K562 (cell line): ENCODE data around the gene ZNF736. TPM values are rescaled to one million over a fixed set of nuclear protein-coding genes. Genes with fewer than 3 reads are reported as not detected.

Source experiments
- ATAC-seq: fragments of 200-7000 bp; cut with Tn5 transposase; 3 replicates; pipeline ENCODE4 v1.9.1; 2020; ENCODE audit warnings: moderate library complexity
- BruUV-seq: library from RNA; stranded (reverse); fragments of 400-500 nt; replicated peaks from 2 replicates; lab custom pipeline; 2021; lab: Mats Ljungman, UMichigan
- CTCF ChIA-PET: fragments of 300-600 bp; formaldehyde crosslinking; extraction: SDS; loops from one replicate; lab custom pipeline; 2021; ENCODE audit warnings: low intra/inter-chr PET ratio; lab: Yijun Ruan, JAX
- POLR2A ChIA-PET: fragments of 300-600, 350-650 bp; sonication (Branson Sonifier 250); formaldehyde crosslinking; extraction: SDS; loops from one replicate; lab custom pipeline; 2021; ENCODE audit warnings: antibody characterized with exemption, inconsistent platforms; lab: Yijun Ruan, JAX
- DNase-seq, 4 experiments: peaks; one replicate each; pipeline versions ENCODE4 v3.0.0 to v3.0.0-alpha.2; 2011 to 2018; ENCODE audit warnings: low spot score in 3 of 4, mixed read lengths in 3 of 4; ENCODE audit errors: extremely low read depth in 1 of 4
- FAIRE-seq: peaks from 2 replicates; lab custom pipeline; 2011; peaks lifted over from hg19 to GRCh38; lab: Jason Lieb, UNC
- H2AFZ ChIP-seq: 2 replicates; pipeline ENCODE4 v1.6.0; 2011; ENCODE audit warnings: low read depth, low read length, control low read depth, inconsistent platforms
- H3K27ac ChIP-seq: fragments of 200-600 bp; 3 replicates; pipeline ENCODE4 v1.8.0; 2011; ENCODE audit warnings: low read depth, mild to moderate bottlenecking, control low read depth, inconsistent platforms, low read length, moderate library complexity, mixed read lengths; ENCODE audit errors: extremely low read depth
- H3K27me3 ChIP-seq, 2 experiments: fragments of 300-600 bp in 1 of 2; 2 replicates in 1 of 2; 3 replicates in 1 of 2; pipeline versions ENCODE4 v1.6.0 to v1.8.0; 2011; ENCODE audit warnings: inconsistent platforms in 2 of 2, low read length in 2 of 2, mild to moderate bottlenecking in 1 of 2, mixed read lengths in 1 of 2, moderate library complexity in 1 of 2; ENCODE audit not compliant: control insufficient read depth in 2 of 2, insufficient read depth in 2 of 2
- H3K36me3 ChIP-seq: fragments of 300-600 bp; 3 replicates; pipeline ENCODE4 v1.8.0; 2011; ENCODE audit warnings: mild to moderate bottlenecking, low read length, inconsistent platforms; ENCODE audit not compliant: control insufficient read depth, insufficient read depth
- H3K4me1 ChIP-seq, 2 experiments: fragments of 200-600 bp in 1 of 2; replicated peaks in 1 of 2; 2 replicates in 1 of 2; 3 replicates in 1 of 2; pipeline versions ENCODE4 v1.5.1 to v1.8.0; 2011; ENCODE audit warnings: inconsistent platforms in 2 of 2, low read length in 2 of 2, mild to moderate bottlenecking in 1 of 2, mixed read lengths in 1 of 2, moderate library complexity in 1 of 2; ENCODE audit not compliant: control insufficient read depth in 2 of 2, insufficient read depth in 2 of 2
- H3K4me2 ChIP-seq: 2 replicates; pipeline ENCODE4 v1.6.1; 2011; ENCODE audit warnings: low read length, control low read depth, inconsistent platforms, mixed read lengths; ENCODE audit not compliant: insufficient read depth
- H3K4me3 ChIP-seq: fragments of 200-600 bp; sonication (generic), shearing (Covaris generic); 2 replicates; pipeline ENCODE4 v1.5.1; 2016; ENCODE audit warnings: control low read depth, inconsistent platforms
- H3K79me2 ChIP-seq: fragments of 200-600 bp; 3 replicates; pipeline ENCODE4 v1.8.0; 2011; ENCODE audit warnings: low read length, inconsistent platforms; ENCODE audit not compliant: control insufficient read depth, insufficient read depth
- H3K9ac ChIP-seq, 2 experiments: 2 replicates each; pipeline versions ENCODE4 v1.6.0 to v1.6.1; 2011; ENCODE audit warnings: low read depth in 2 of 2, low read length in 2 of 2, control low read depth in 1 of 2, inconsistent platforms in 1 of 2, mild to moderate bottlenecking in 1 of 2, mixed read lengths in 1 of 2; ENCODE audit not compliant: insufficient read depth in 1 of 2
- H3K9me1 ChIP-seq: one replicate; pipeline ENCODE4 v1.6.0; 2011; ENCODE audit warnings: inconsistent platforms, mild to moderate bottlenecking, low read length, moderate library complexity; ENCODE audit not compliant: control insufficient read depth, insufficient read depth
- H3K9me3 ChIP-seq: replicated peaks from 2 replicates; pipeline ENCODE4 v1.5.1; 2011; ENCODE audit warnings: low read depth, low read length, inconsistent platforms; ENCODE audit not compliant: control insufficient read depth, insufficient read depth
- H4K20me1 ChIP-seq: replicated peaks from 2 replicates; pipeline ENCODE4 v1.6.1; 2011; ENCODE audit warnings: low read length, inconsistent platforms, mixed read lengths; ENCODE audit not compliant: control insufficient read depth, insufficient read depth
- CEBPB ChIP-seq: fragments of 450-650 bp; IDR thresholded peaks from 2 replicates; pipeline ENCODE4 v1.6.1; 2016; ENCODE audit warnings: missing genetic modification characterization, missing compliant biosample characterization
- CEBPG ChIP-seq, 3 experiments: fragments of 200-800 bp in 1 of 3; sonication (Bioruptor generic) in 1 of 3; sonication (generic) in 1 of 3; formaldehyde crosslinking in 1 of 3; IDR thresholded peaks in 2 of 3; conservative IDR thresholded peaks in 1 of 3; 2 replicates each; pipeline versions ENCODE4 v1.6.1 to v1.8.0; 2016 to 2022; ENCODE audit warnings: missing compliant biosample characterization in 2 of 3, missing genetic modification characterization in 2 of 3, mild to moderate bottlenecking in 1 of 3, missing genetic modification reagents in 1 of 3
- GATA2 ChIP-seq: sonication (generic); formaldehyde crosslinking; IDR thresholded peaks from 2 replicates; pipeline ENCODE4 v1.4.0; 2020; ENCODE audit warnings: mild to moderate bottlenecking, missing genetic modification reagents
- SNIP1 ChIP-seq: fragments of 450-650 bp; IDR thresholded peaks from 2 replicates; pipeline ENCODE4 v1.7.1; 2017; ENCODE audit warnings: low read depth, mild to moderate bottlenecking
- WGBS: fragments of 100-300 bp; shearing (Covaris generic); methylation state at CpG from one replicate; pipeline ENCODE4 v1.1.6; 2016; ENCODE audit warnings: low coverage, mixed read lengths; ENCODE audit not compliant: insufficient coverage; ENCODE audit errors: missing lambda C conversion rate; 5-methylcytosine and 5-hydroxymethylcytosine counted together
- in situ Hi-C: fragments of 300-500 bp; cut with MboI; formaldehyde crosslinking; loops from 4 replicates; pipeline ENCODE4 v1.15.0; 2018; ENCODE audit warnings: inconsistent platforms, mixed read lengths
- intact Hi-C: fragments of 100-400 bp; cut with micrococcal nuclease; formaldehyde crosslinking; loops from 2 replicates; pipeline ENCODE4 v1.14.2; 2022
- polyA plus RNA-seq, 8 experiments: library from polyadenylated mRNA; depleted of rRNA in 4 of 8; stranded (reverse) in 5 of 8; unstranded in 3 of 8; fragments of >200 nt; fragmentation: Nextera tagmentation in 2 of 8; fragmentation: Illumina TruSeq in 1 of 8; extraction: Ambion mirVana in 2 of 8; extraction: Trizol in 1 of 8; gene quantifications; 2 replicates each; pipeline versions ENCODE4 v1.2.1 to v1.2.3, GENCODE V29; 2011 to 2014; ENCODE audit warnings: inconsistent platforms in 1 of 8, missing spikeins in 1 of 8
- total RNA-seq, 7 experiments: library from RNA; depleted of rRNA in 6 of 7; stranded (reverse); fragments of >200 nt in 6 of 7; fragmentation: Illumina TruSeq in 2 of 7; extraction: Trizol in 2 of 7; gene quantifications; 2 replicates each; pipeline versions ENCODE4 v1.2.1 to v1.2.3, GENCODE V29; 2011 to 2021; ENCODE audit warnings: low replicate concordance in 1 of 7
- TF ChIP-seq, protein P1 (sequence below), 3 experiments: fragments of 200-800 bp in 1 of 3; fragments of 250-450 bp in 1 of 3; fragments of 450-650 bp in 1 of 3; sonication (Bioruptor Pico) in 1 of 3; sonication (Bioruptor generic) in 1 of 3; formaldehyde crosslinking in 1 of 3; IDR thresholded peaks; 2 replicates each; pipeline versions ENCODE4 v1.6.1 to v1.8.0; 2016 to 2022; ENCODE audit warnings: mild to moderate bottlenecking in 2 of 3, missing genetic modification characterization in 2 of 3, missing compliant biosample characterization in 1 of 3, moderate library complexity in 1 of 3

Gene ZNF736
- total and polyA plus RNA-seq, 9 of the 15 experiments (the other 6 are each of a cell fraction or from before 2014, with no cell fraction given), result 2.7 to 15.6 (median 7.6) TPM

DNA sequence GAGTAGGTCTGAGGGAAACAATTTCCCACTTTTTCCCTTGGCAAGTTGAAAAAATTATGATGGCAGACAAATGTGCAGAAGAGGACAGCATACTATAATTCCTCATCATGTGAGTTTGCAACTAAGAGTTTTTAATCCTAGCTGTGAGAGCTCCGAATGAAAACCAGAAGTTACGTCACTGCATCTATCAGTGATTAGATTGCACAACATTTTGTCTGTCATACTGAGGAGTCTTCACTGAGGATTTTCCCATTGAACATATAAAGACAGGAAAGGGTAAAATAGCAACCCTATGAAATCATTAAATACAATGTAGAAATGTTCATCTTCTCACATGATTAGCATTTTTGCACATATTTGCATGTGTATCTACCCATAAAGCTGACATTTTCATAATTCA, 45.8 kb downstream of the ZNF736 start:
- DNase-seq, result no peak
- Histone ChIP-seq H4K20me1 (no peaks in the 10 kb centered on the region), H3K79me2 (no peaks in the 10 kb centered on the region), H3K9ac (no peak overlapping the region), H3K27me3 (no peaks in the 10 kb centered on the region), H3K4me3 (no peak overlapping the region), H3K27ac (no peak overlapping the region), H2AFZ (no peak overlapping the region), H3K4me2 (no peak overlapping the region), H3K4me1 (no peaks in the 10 kb centered on the region), H3K36me3 (no peaks in the 10 kb centered on the region), H3K9me1 (no peaks in the 10 kb centered on the region), H3K9me3 (0 out of 2 replicates have a peak, but pooled peaks cover 3% of the 10 kb centered on the region)
- no TSS peak for BruUV-seq
- CTCF ChIA-PET, result no interaction called here
- FAIRE-seq, result no peak
- in situ Hi-C loops (no loop called here), intact Hi-C loops (no loop called here)
- TF ChIP-seq SNIP1 (no peak), CEBPG (CRISPR knock-in tag; IDR thresholded peaks at IDR 0.05) (no peak), CEBPG (tag; conservative IDR thresholded peaks at IDR 0.05 in 1 of 2, IDR thresholded peaks at IDR 0.05 in 1 of 2) (peak in 1 of 2 experiments; percentile 47; a peak in 1 of 4 replicates), CEBPB (peak; percentile 65), GATA2 (no peak)
- TF ChIP-seq, protein P1, sequence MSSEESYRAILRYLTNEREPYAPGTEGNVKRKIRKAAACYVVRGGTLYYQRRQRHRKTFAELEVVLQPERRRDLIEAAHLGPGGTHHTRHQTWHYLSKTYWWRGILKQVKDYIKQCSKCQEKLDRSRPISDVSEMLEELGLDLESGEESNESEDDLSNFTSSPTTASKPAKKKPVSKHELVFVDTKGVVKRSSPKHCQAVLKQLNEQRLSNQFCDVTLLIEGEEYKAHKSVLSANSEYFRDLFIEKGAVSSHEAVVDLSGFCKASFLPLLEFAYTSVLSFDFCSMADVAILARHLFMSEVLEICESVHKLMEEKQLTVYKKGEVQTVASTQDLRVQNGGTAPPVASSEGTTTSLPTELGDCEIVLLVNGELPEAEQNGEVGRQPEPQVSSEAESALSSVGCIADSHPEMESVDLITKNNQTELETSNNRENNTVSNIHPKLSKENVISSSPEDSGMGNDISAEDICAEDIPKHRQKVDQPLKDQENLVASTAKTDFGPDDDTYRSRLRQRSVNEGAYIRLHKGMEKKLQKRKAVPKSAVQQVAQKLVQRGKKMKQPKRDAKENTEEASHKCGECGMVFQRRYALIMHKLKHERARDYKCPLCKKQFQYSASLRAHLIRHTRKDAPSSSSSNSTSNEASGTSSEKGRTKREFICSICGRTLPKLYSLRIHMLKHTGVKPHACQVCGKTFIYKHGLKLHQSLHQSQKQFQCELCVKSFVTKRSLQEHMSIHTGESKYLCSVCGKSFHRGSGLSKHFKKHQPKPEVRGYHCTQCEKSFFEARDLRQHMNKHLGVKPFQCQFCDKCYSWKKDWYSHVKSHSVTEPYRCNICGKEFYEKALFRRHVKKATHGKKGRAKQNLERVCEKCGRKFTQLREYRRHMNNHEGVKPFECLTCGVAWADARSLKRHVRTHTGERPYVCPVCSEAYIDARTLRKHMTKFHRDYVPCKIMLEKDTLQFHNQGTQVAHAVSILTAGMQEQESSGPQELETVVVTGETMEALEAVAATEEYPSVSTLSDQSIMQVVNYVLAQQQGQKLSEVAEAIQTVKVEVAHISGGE (CRISPR knock-in tag; IDR thresholded peaks at IDR 0.05), result no peak
- ATAC-seq, result no peak
- WGBS, result 18% methylated on average over 2 of the region's 2 CpGs
- POLR2A ChIA-PET, result no interaction called here
